HCT116 (cell line): ENCODE measurements around the gene PLEKHA4. TPM values are rescaled to one million over a fixed set of nuclear protein-coding genes. Genes with fewer than 3 reads are reported as not detected.
"Not testable (repeated sequence)": the region's sequence is repeated elsewhere in the genome, so short reads cannot be mapped to it uniquely, and the experiment has no call there.

ENCODE experiments used
- ATAC-seq: fragments of 200-7000 bp; cut with Tn5 transposase; 2 replicates; pipeline ENCODE4 v1.9.1; 2020; ENCODE audit warnings: mild to moderate bottlenecking, moderate library complexity
- BruUV-seq: library from RNA; stranded (reverse); fragments of 400-500 nt; replicated peaks from 2 replicates; lab custom pipeline; 2021; lab: Mats Ljungman, UMichigan
- CTCF ChIA-PET: fragments of 300-600 bp; sonication (Branson Sonifier 250); formaldehyde crosslinking; loops from one replicate; lab custom pipeline; 2021; ENCODE audit warnings: antibody characterized with exemption; lab: Charles Lee
- POLR2A ChIA-PET: fragments of 300-600, 350-600 bp; sonication (Branson Sonifier 250); formaldehyde crosslinking; loops from one replicate; lab custom pipeline; 2021; ENCODE audit warnings: antibody characterized with exemption; lab: Charles Lee
- RAD21 ChIA-PET, 2 experiments: fragments of 300-600 bp; sonication (Branson Sonifier 250); formaldehyde crosslinking; loops; one replicate each; lab custom pipeline; 2023; ENCODE audit warnings: low total read pairs in 2 of 2; ENCODE audit not compliant: uncharacterized antibody in 2 of 2, unreplicated experiment in 2 of 2, low non-redundant PET in 1 of 2; lab: Charles Lee
- DNase-seq: peaks from one replicate; pipeline ENCODE4 v3.0.0-alpha.2; 2010; ENCODE audit warnings: low read depth, low spot score
- H2AFZ ChIP-seq: fragments of 200-600 bp; shearing (Covaris generic), sonication (generic); 2 replicates; pipeline ENCODE4 v1.6.1; 2017; ENCODE audit warnings: low read depth, mixed run types, mixed read lengths, antibody characterized with exemption, low read length; ENCODE audit not compliant: poor library complexity, severe bottlenecking
- H3K27ac ChIP-seq: 2 replicates; pipeline ENCODE4 v1.5.1; 2012; ENCODE audit warnings: low read depth, low read length
- H3K27me3 ChIP-seq: fragments of 200-600 bp; sonication (generic); 2 replicates; pipeline ENCODE4 v1.6.1; 2016; ENCODE audit warnings: mixed run types, low read length, mixed read lengths; ENCODE audit not compliant: insufficient read depth
- H3K36me3 ChIP-seq, 2 experiments: fragments of 200-500 bp in 1 of 2; fragments of 200-600 bp in 1 of 2; sonication (Bioruptor generic) in 1 of 2; sonication (generic) in 1 of 2; 2 replicates each; pipeline versions ENCODE4 v1.5.1 to v1.6.1; 2014 to 2016; ENCODE audit warnings: low read length in 2 of 2, inconsistent platforms in 1 of 2, mixed read lengths in 1 of 2, mixed run types in 1 of 2; ENCODE audit not compliant: insufficient read depth in 2 of 2, control insufficient read depth in 1 of 2
- H3K4me1 ChIP-seq, 2 experiments: fragments of 200-600 bp in 1 of 2; sonication (generic) in 1 of 2; 2 replicates each; pipeline versions ENCODE4 v1.5.1 to v1.6.1; 2012 to 2017; ENCODE audit warnings: low read length in 2 of 2, inconsistent platforms in 1 of 2, mild to moderate bottlenecking in 1 of 2, mixed read lengths in 1 of 2, mixed run types in 1 of 2, moderate library complexity in 1 of 2; ENCODE audit not compliant: insufficient read depth in 2 of 2, control insufficient read depth in 1 of 2
- H3K4me2 ChIP-seq: fragments of 200-600 bp; sonication (generic); 2 replicates; pipeline ENCODE4 v1.6.1; 2017; ENCODE audit warnings: mixed run types, low read length, mixed read lengths
- H3K4me3 ChIP-seq, 2 experiments: fragments of 200-600 bp in 1 of 2; sonication (generic) in 1 of 2; replicated peaks in 1 of 2; 2 replicates each; pipeline ENCODE4 v1.5.1; 2011 to 2016; ENCODE audit warnings: low read length in 2 of 2, control low read depth in 1 of 2, low read depth in 1 of 2, mild to moderate bottlenecking in 1 of 2, mixed read lengths in 1 of 2, mixed run types in 1 of 2
- H3K79me2 ChIP-seq: fragments of 200-600 bp; sonication (generic); 2 replicates; pipeline ENCODE4 v1.6.1; 2017; ENCODE audit warnings: mild to moderate bottlenecking, mixed run types, low read length, moderate library complexity, mixed read lengths; ENCODE audit not compliant: insufficient read depth
- H3K9ac ChIP-seq: fragments of 200-600 bp; sonication (generic); 2 replicates; pipeline ENCODE4 v1.6.1; 2016; ENCODE audit warnings: low read length, mixed read lengths
- H3K9me2 ChIP-seq: fragments of 200-600 bp; sonication (generic), shearing (Covaris generic); 2 replicates; pipeline ENCODE4 v1.6.1; 2017; ENCODE audit warnings: mixed run types, mild to moderate bottlenecking, moderate library complexity; ENCODE audit not compliant: insufficient read depth
- H3K9me3 ChIP-seq, 2 experiments: fragments of 200-500 bp in 1 of 2; fragments of 200-600 bp in 1 of 2; sonication (Bioruptor generic) in 1 of 2; sonication (generic) in 1 of 2; 2 replicates each; pipeline ENCODE4 v1.6.1; 2014 to 2017; ENCODE audit warnings: low read length in 2 of 2, mixed read lengths in 2 of 2, inconsistent platforms in 1 of 2, low read depth in 1 of 2, mild to moderate bottlenecking in 1 of 2, mixed run types in 1 of 2, moderate library complexity in 1 of 2; ENCODE audit not compliant: control insufficient read depth in 1 of 2, insufficient read depth in 1 of 2
- H4K20me1 ChIP-seq: fragments of 200-600 bp; sonication (generic), shearing (Covaris generic); 2 replicates; pipeline ENCODE4 v1.6.1; 2017; ENCODE audit warnings: mixed run types, mild to moderate bottlenecking, moderate library complexity; ENCODE audit not compliant: insufficient read depth
- CBX3 ChIP-seq: IDR thresholded peaks from 2 replicates; pipeline ENCODE4 v1.6.1; 2012; ENCODE audit warnings: low read depth
- CEBPB ChIP-seq: IDR thresholded peaks from 2 replicates; pipeline ENCODE4 v1.6.1; 2012; ENCODE audit warnings: low read depth
- CTCF ChIP-seq, 3 experiments: fragments of 200-600 bp in 1 of 3; sonication (generic) in 1 of 3; IDR thresholded peaks in 2 of 3; conservative IDR thresholded peaks in 1 of 3; 2 replicates each; pipeline ENCODE4 v1.5.1; 2012 to 2017; ENCODE audit warnings: low read depth in 2 of 3, low read length in 2 of 3, antibody characterized with exemption in 1 of 3, borderline replicate concordance in 1 of 3, control low read depth in 1 of 3, mild to moderate bottlenecking in 1 of 3, mixed read lengths in 1 of 3, mixed run types in 1 of 3, moderate library complexity in 1 of 3; ENCODE audit not compliant: insufficient read depth in 1 of 3
- EGR1 ChIP-seq: IDR thresholded peaks from 2 replicates; pipeline ENCODE4 v1.6.1; 2012; ENCODE audit warnings: low read depth
- EZH2 ChIP-seq: fragments of 200-600 bp; sonication (generic); IDR thresholded peaks from 2 replicates; pipeline ENCODE4 v1.6.1; 2017; ENCODE audit warnings: antibody characterized with exemption, mixed run types
- FOSL1 ChIP-seq: IDR thresholded peaks from 2 replicates; pipeline ENCODE4 v1.6.1; 2012; ENCODE audit warnings: low read depth
- MAX ChIP-seq: IDR thresholded peaks from 2 replicates; pipeline ENCODE4 v1.6.1; 2012
- SIN3A ChIP-seq: IDR thresholded peaks from 2 replicates; pipeline ENCODE4 v1.6.1; 2012; ENCODE audit warnings: low read depth
- YY1 ChIP-seq: IDR thresholded peaks from 2 replicates; pipeline ENCODE4 v1.6.1; 2011; ENCODE audit warnings: low read length, low read depth, moderate library complexity, mild to moderate bottlenecking; ENCODE audit not compliant: insufficient replicate concordance; ENCODE audit errors: extremely low read depth
- intact Hi-C: fragments of 100-400 bp; cut with micrococcal nuclease; formaldehyde crosslinking; loops from 2 replicates; pipeline ENCODE4 v1.10.0; 2022
- total RNA-seq: library from RNA; stranded (reverse); gene quantifications from one replicate; pipeline ENCODE4 v1.2.1, GENCODE V29; 2021; ENCODE audit not compliant: unreplicated experiment
- TF ChIP-seq, protein P1 (sequence below): IDR thresholded peaks from 2 replicates; pipeline ENCODE4 v1.6.1; 2011; ENCODE audit warnings: mild to moderate bottlenecking, low read length, moderate library complexity; ENCODE audit not compliant: insufficient replicate concordance; ENCODE audit errors: extremely low read depth

Gene PLEKHA4
- total RNA-seq, 1 experiment from 2014 or later, result 20.4 TPM

DNA sequence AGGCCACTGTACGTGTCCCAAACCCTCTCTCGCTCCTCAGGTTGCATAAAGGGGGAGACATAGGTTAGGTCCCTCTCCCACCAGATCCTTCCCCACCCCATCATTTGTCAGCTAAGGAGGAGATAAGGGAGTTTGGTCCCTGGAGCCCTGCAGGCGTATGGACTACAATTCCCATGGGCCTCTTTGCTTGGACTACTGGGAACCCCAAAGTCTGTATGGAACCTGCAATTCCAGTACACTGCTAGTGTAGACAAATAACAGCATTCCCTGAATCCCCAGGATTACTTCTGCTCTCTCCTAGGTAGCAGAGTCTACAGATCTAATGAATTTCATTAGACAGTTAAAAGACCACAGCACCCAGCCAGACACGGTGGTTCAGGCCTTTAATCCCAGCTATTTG, 16.1 kb downstream of the PLEKHA4 start:
- no TSS peak for BruUV-seq
- no peak overlapping the region for H2AFZ ChIP-seq
- H3K9me2 ChIP-seq, result no peaks in the 10 kb centered on the region
- no peaks in the 10 kb centered on the region for H3K9me3 ChIP-seq
- H3K27ac ChIP-seq, result no peak overlapping the region
- POLR2A ChIA-PET, result interaction anchor here (1.5 kb wide), 1 partner anchor 20 kb away, joined by 5 read pairs; the partner anchor contains the start of gene PPP1R15A
- no peaks in the 10 kb centered on the region for H3K27me3 ChIP-seq
- peaks cover 0 to 3% of the 10 kb centered on the region in 2 experiments; a peak in 1 of 4 replicates for H3K4me1 ChIP-seq
- H3K4me2 ChIP-seq, result no peak overlapping the region
- DNase-seq, result no peak
- TF ChIP-seq FOSL1, result no peak
- TF ChIP-seq, protein P1, sequence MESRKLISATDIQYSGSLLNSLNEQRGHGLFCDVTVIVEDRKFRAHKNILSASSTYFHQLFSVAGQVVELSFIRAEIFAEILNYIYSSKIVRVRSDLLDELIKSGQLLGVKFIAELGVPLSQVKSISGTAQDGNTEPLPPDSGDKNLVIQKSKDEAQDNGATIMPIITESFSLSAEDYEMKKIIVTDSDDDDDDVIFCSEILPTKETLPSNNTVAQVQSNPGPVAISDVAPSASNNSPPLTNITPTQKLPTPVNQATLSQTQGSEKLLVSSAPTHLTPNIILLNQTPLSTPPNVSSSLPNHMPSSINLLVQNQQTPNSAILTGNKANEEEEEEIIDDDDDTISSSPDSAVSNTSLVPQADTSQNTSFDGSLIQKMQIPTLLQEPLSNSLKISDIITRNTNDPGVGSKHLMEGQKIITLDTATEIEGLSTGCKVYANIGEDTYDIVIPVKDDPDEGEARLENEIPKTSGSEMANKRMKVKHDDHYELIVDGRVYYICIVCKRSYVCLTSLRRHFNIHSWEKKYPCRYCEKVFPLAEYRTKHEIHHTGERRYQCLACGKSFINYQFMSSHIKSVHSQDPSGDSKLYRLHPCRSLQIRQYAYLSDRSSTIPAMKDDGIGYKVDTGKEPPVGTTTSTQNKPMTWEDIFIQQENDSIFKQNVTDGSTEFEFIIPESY, result no peak
- no peak for TF ChIP-seq EZH2
- no peak for TF ChIP-seq SIN3A
- TF ChIP-seq YY1, result no peak
- no peak for TF ChIP-seq EGR1
- TF ChIP-seq CEBPB, result no peak
- no peak for TF ChIP-seq CTCF (IDR thresholded peaks at IDR 0.05 in 2 of 3, conservative IDR thresholded peaks at IDR 0.05 in 1 of 3; ENCODE audit: borderline replicate concordance in 1 of 3, insufficient read depth in 1 of 3, low read depth in 2 of 3, low read length in 2 of 3)
- TF ChIP-seq MAX, result no peak
- TF ChIP-seq CBX3, result no peak
- intact Hi-C loops, result no loop called here
- H3K36me3 ChIP-seq, result no peaks in the 10 kb centered on the region
- no peak overlapping the region for H3K4me3 ChIP-seq
- RAD21 ChIA-PET, result no interaction called here
- ATAC-seq, result no peak
- no peaks in the 10 kb centered on the region for H4K20me1 ChIP-seq
- CTCF ChIA-PET, result interaction anchor here (1.0 kb wide), 1 partner anchor 10 kb away, joined by 10 read pairs; no protein-coding TSS in a partner anchor
- H3K9ac ChIP-seq, result no peak overlapping the region
- no peaks in the 10 kb centered on the region for H3K79me2 ChIP-seq

DNA sequence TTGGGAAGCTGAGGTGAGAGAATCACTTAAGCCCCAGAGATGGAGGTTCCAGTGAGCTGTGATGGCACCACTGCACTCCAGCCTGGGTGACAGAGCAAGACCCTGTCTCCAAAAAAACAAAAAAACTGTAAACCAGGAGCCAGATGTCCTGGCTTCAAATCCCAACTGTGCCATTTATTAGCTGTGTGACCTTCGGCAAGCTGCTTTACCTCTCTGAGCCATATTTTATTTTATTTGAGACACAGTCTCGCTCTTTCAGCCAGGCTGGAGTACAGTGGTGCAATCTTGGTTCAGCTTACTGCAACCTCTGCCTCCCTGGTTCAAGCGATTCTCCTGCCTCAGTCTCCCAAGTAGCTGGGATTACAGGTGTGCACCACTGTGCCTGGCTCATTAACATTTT, 21.8 kb downstream of the PLEKHA4 start:
- H4K20me1 ChIP-seq, BruUV-seq, H3K9me3 ChIP-seq, H3K4me3 ChIP-seq, ATAC-seq, H3K27ac ChIP-seq, H3K4me2 ChIP-seq, H3K79me2 ChIP-seq, RAD21 ChIA-PET, DNase-seq, H3K4me1 ChIP-seq, H3K36me3 ChIP-seq, H3K27me3 ChIP-seq, H2AFZ ChIP-seq, intact Hi-C loops, H3K9ac ChIP-seq, H3K9me2 ChIP-seq: not testable (repeated sequence)
- CTCF ChIA-PET, result interaction anchor here (1.2 kb wide), 1 partner anchor 51 kb away, joined by 3 read pairs; no protein-coding TSS in a partner anchor
- POLR2A ChIA-PET, result interaction anchor here (1.0 kb wide), 1 partner anchor 26 kb away, joined by 4 read pairs; the partner anchor contains the start of gene PPP1R15A
